Islet precursor cell (in vitro differentiated cells): ENCODE measurements around the gene HK2.

Experiments
- DNase-seq: peaks from one replicate; pipeline ENCODE4 v3.0.0-alpha.2; 2018

The HK2 gene

GRCh38 chr2:74857725-74858124, 23.8 kb downstream of the HK2 start:
- DNase-seq = no peak

GRCh38 chr2:74858281-74858680, 24.4 kb downstream of the HK2 start:
- DNase-seq = no peak

- no peak for DNase-seq
Measured at GRCh38 chr2:74860079-74860478, 26.2 kb downstream of the HK2 start.

GRCh38 chr2:74860521-74860920, 26.6 kb downstream of the HK2 start:
- no peak for DNase-seq

GRCh38 chr2:74861531-74861930, 27.6 kb downstream of the HK2 start:
- DNase-seq = no peak

- DNase-seq = no peak
Measured at GRCh38 chr2:74862020-74862964, 28.4 kb downstream of the HK2 start.

- DNase-seq = no peak
Measured at GRCh38 chr2:74863802-74864248, 29.9 kb downstream of the HK2 start.

- peak; percentile 82 for DNase-seq
Measured at GRCh38 chr2:74864728-74865722, 31.1 kb downstream of the HK2 start.

- peak; percentile 80 for DNase-seq
Measured at GRCh38 chr2:74865770-74866674, 32.1 kb downstream of the HK2 start.

GRCh38 chr2:74867841-74868658, 34.1 kb downstream of the HK2 start:
- DNase-seq = peak; percentile 80

GRCh38 chr2:74869517-74869916, 35.6 kb downstream of the HK2 start:
- no peak for DNase-seq

GRCh38 chr2:74870951-74871350, 37.0 kb downstream of the HK2 start:
- no peak for DNase-seq

- DNase-seq = no peak
Measured at GRCh38 chr2:74871414-74871813, 37.5 kb downstream of the HK2 start.

- no peak for DNase-seq
Measured at GRCh38 chr2:74872389-74872836, 38.5 kb downstream of the HK2 start.

GRCh38 chr2:74873012-74873665, 39.2 kb downstream of the HK2 start:
- no peak for DNase-seq

- no peak for DNase-seq
Measured at GRCh38 chr2:74873678-74874640, 40.0 kb downstream of the HK2 start.

- no peak for DNase-seq
Measured at GRCh38 chr2:74876081-74876886, 42.4 kb downstream of the HK2 start.

- no peak for DNase-seq
Measured at GRCh38 chr2:74877376-74877775, 43.4 kb downstream of the HK2 start.
